Mesenchymal stem cell (in vitro differentiated cells and primary cell): ENCODE data around the gene IFITM10.

Experiments
- DNase-seq: peaks from one replicate; pipeline ENCODE4 v3.0.0-alpha.2; 2013
- H2AFZ ChIP-seq: one replicate; pipeline ENCODE4 v1.6.1; 2013; ENCODE audit warnings: low read depth, mild to moderate bottlenecking, control low read depth, inconsistent platforms, low read length, moderate library complexity
- H2AK5ac ChIP-seq: 2 replicates; pipeline ENCODE4 v1.6.1; 2013; ENCODE audit warnings: low read length, moderate library complexity, mild to moderate bottlenecking, inconsistent platforms; ENCODE audit not compliant: severe bottlenecking
- H2BK120ac ChIP-seq: one replicate; pipeline ENCODE4 v1.6.1; 2013; ENCODE audit warnings: low read depth, mild to moderate bottlenecking, inconsistent platforms, low read length, moderate library complexity
- H2BK12ac ChIP-seq, 2 experiments: one replicate each; pipeline ENCODE4 v1.6.1; 2013; ENCODE audit warnings: inconsistent platforms in 2 of 2, low read length in 2 of 2, mild to moderate bottlenecking in 2 of 2, moderate library complexity in 2 of 2, control low read depth in 1 of 2
- H2BK15ac ChIP-seq: one replicate; pipeline ENCODE4 v1.6.1; 2013; ENCODE audit warnings: mild to moderate bottlenecking, low read depth, inconsistent platforms; ENCODE audit not compliant: poor library complexity, severe bottlenecking
- H2BK5ac ChIP-seq: 2 replicates; pipeline ENCODE4 v1.6.1; 2013; ENCODE audit warnings: low read depth, mild to moderate bottlenecking, low read length, control low read depth, inconsistent platforms; ENCODE audit not compliant: poor library complexity, severe bottlenecking
- H3K14ac ChIP-seq, 2 experiments: one replicate each; pipeline ENCODE4 v1.6.1; 2013; ENCODE audit warnings: inconsistent platforms in 2 of 2, low read length in 2 of 2, control low read depth in 1 of 2, mild to moderate bottlenecking in 1 of 2, moderate library complexity in 1 of 2
- H3K18ac ChIP-seq, 2 experiments: one replicate each; pipeline ENCODE4 v1.6.1; 2013; ENCODE audit warnings: inconsistent platforms in 2 of 2, low read length in 2 of 2, control low read depth in 1 of 2, low read depth in 1 of 2, mild to moderate bottlenecking in 1 of 2
- H3K23ac ChIP-seq, 2 experiments: one replicate each; pipeline ENCODE4 v1.6.1; 2013; ENCODE audit warnings: inconsistent platforms in 2 of 2, low read length in 2 of 2, mild to moderate bottlenecking in 2 of 2, moderate library complexity in 2 of 2, control low read depth in 1 of 2
- H3K27ac ChIP-seq: 2 replicates; pipeline ENCODE4 v1.5.1; 2013; ENCODE audit warnings: mild to moderate bottlenecking, moderate library complexity, low read length, control low read depth, inconsistent platforms; ENCODE audit not compliant: poor library complexity, severe bottlenecking
- H3K27me3 ChIP-seq, 2 experiments: 2 replicates each; pipeline versions ENCODE4 v1.6.1 to v1.7.0; 2013; ENCODE audit warnings: low read length in 2 of 2, mild to moderate bottlenecking in 2 of 2, moderate library complexity in 2 of 2, control low read depth in 1 of 2, inconsistent platforms in 1 of 2; ENCODE audit not compliant: control insufficient read depth in 1 of 2, insufficient read depth in 1 of 2
- H3K36me3 ChIP-seq, 2 experiments: 2 replicates each; pipeline versions ENCODE4 v1.6.1 to v1.7.0; 2013; ENCODE audit warnings: low read length in 2 of 2, control low read depth in 1 of 2, inconsistent platforms in 1 of 2, low read depth in 1 of 2, mild to moderate bottlenecking in 1 of 2; ENCODE audit not compliant: insufficient read depth in 2 of 2, control insufficient read depth in 1 of 2
- H3K4ac ChIP-seq, 2 experiments: one replicate each; pipeline ENCODE4 v1.6.1; 2013; ENCODE audit warnings: inconsistent platforms in 2 of 2, low read length in 2 of 2, mild to moderate bottlenecking in 2 of 2, moderate library complexity in 2 of 2, control low read depth in 1 of 2, low read depth in 1 of 2
- H3K4me1 ChIP-seq: 2 replicates; pipeline ENCODE4 v1.6.1; 2013; ENCODE audit warnings: low read depth, low read length, control low read depth; ENCODE audit not compliant: control insufficient read depth, insufficient read depth
- H3K4me2 ChIP-seq: 2 replicates; pipeline ENCODE4 v1.6.1; 2013; ENCODE audit warnings: low read length, mild to moderate bottlenecking, inconsistent platforms; ENCODE audit not compliant: poor library complexity, severe bottlenecking
- H3K4me3 ChIP-seq, 2 experiments: 2 replicates each; pipeline versions ENCODE4 v1.5.1 to v1.7.0; 2013; ENCODE audit warnings: low read length in 2 of 2, mild to moderate bottlenecking in 2 of 2, control low read depth in 1 of 2, low read depth in 1 of 2; ENCODE audit not compliant: insufficient read depth in 1 of 2
- H3K79me1 ChIP-seq: replicated peaks from 2 replicates; pipeline ENCODE4 v1.6.1; 2013; ENCODE audit warnings: mild to moderate bottlenecking, control low read depth, low read length, inconsistent platforms; ENCODE audit not compliant: poor library complexity, severe bottlenecking
- H3K9ac ChIP-seq: 2 replicates; pipeline ENCODE4 v1.7.0; 2013; ENCODE audit warnings: mild to moderate bottlenecking, low read length, moderate library complexity
- H3K9me3 ChIP-seq: 2 replicates; pipeline ENCODE4 v1.7.0; 2013; ENCODE audit warnings: mild to moderate bottlenecking, low read length; ENCODE audit not compliant: control insufficient read depth
- H4K8ac ChIP-seq: one replicate; pipeline ENCODE4 v1.6.1; 2013; ENCODE audit warnings: inconsistent platforms, mild to moderate bottlenecking, low read length, moderate library complexity
- H4K91ac ChIP-seq: one replicate; pipeline ENCODE4 v1.6.1; 2013; ENCODE audit warnings: mild to moderate bottlenecking, low read length, inconsistent platforms
- WGBS: methylation state at CpG from one replicate; pipeline ENCODE4 v1.1.7; 2013; ENCODE audit warnings: mixed read lengths; 5-methylcytosine and 5-hydroxymethylcytosine counted together

Gene IFITM10

GRCh38 chr11:1731451-1732059 lies 18.8 kb downstream of the IFITM10 start:
- Histone ChIP-seq H3K18ac (no peak overlapping the region), H3K14ac (peak overlapping the region in 1 of 2 experiments; percentile 12), H2BK15ac (no peak overlapping the region), H4K91ac (no peak overlapping the region), H3K4me3 (no peak overlapping the region), H3K27ac (no peak overlapping the region), H3K36me3 (no peaks in the 10 kb centered on the region), H3K4me1 (no peaks in the 10 kb centered on the region), H3K23ac (no peak overlapping the region), H4K8ac (no peak overlapping the region), H3K9ac (no peak overlapping the region), H2BK5ac (no peak overlapping the region), H3K4ac (no peak overlapping the region), H2BK12ac (no peak overlapping the region), H2AFZ (no peak overlapping the region), H3K79me1 (no peaks in the 10 kb centered on the region), H3K4me2 (no peak overlapping the region), H3K27me3 (peaks cover 68 to 95% of the 10 kb centered on the region in 2 experiments), H2BK120ac (no peak overlapping the region), H2AK5ac (no peak overlapping the region), H3K9me3 (peaks cover 9% of the 10 kb centered on the region)
- DNase-seq: no peak
- 81% methylated on average over 5 of the region's 5 CpGs for WGBS

- H3K9me3 ChIP-seq: no peaks in the 10 kb centered on the region
- H3K79me1 ChIP-seq: no peaks in the 10 kb centered on the region
- H3K4me3 ChIP-seq: no peak overlapping the region
- H2BK5ac ChIP-seq: no peak overlapping the region
- no peak overlapping the region for H3K14ac ChIP-seq
- no peak overlapping the region for H2BK12ac ChIP-seq
- no peak overlapping the region for H2BK120ac ChIP-seq
- H3K18ac ChIP-seq: no peak overlapping the region
- H3K9ac ChIP-seq: no peak overlapping the region
- no peak overlapping the region for H3K23ac ChIP-seq
- no peak for DNase-seq
- peaks cover 61 to 89% of the 10 kb centered on the region in 2 experiments for H3K27me3 ChIP-seq
- no peak overlapping the region for H4K91ac ChIP-seq
- no peak overlapping the region for H4K8ac ChIP-seq
- no peak overlapping the region for H3K27ac ChIP-seq
- no peaks in the 10 kb centered on the region for H3K4me1 ChIP-seq
- H2AFZ ChIP-seq: no peak overlapping the region
- H3K4me2 ChIP-seq: no peak overlapping the region
- 85% methylated on average over 6 of the region's 11 CpGs for WGBS
- no peaks in the 10 kb centered on the region for H3K36me3 ChIP-seq
- H3K4ac ChIP-seq: no peak overlapping the region
- no peak overlapping the region for H2BK15ac ChIP-seq
- no peak overlapping the region for H2AK5ac ChIP-seq
Observed at GRCh38 chr11:1730059-1730629, 20.3 kb downstream of the IFITM10 start.

GRCh38 chr11:1729692-1730011 lies 20.7 kb downstream of the IFITM10 start:
- no peak overlapping the region for H3K4me3 ChIP-seq
- no peak overlapping the region for H2BK120ac ChIP-seq
- H2BK15ac ChIP-seq: no peak overlapping the region
- no peak overlapping the region for H4K8ac ChIP-seq
- peaks cover 56 to 88% of the 10 kb centered on the region in 2 experiments for H3K27me3 ChIP-seq
- no peak for DNase-seq
- no peak overlapping the region for H2AK5ac ChIP-seq
- no peak overlapping the region for H2AFZ ChIP-seq
- H3K4me1 ChIP-seq: no peaks in the 10 kb centered on the region
- WGBS: 82% methylated on average over 9 of the region's 9 CpGs
- no peak overlapping the region for H4K91ac ChIP-seq
- no peak overlapping the region for H3K18ac ChIP-seq
- H2BK12ac ChIP-seq: no peak overlapping the region
- H3K4me2 ChIP-seq: no peak overlapping the region
- H3K9ac ChIP-seq: no peak overlapping the region
- H3K9me3 ChIP-seq: no peaks in the 10 kb centered on the region
- H3K23ac ChIP-seq: no peak overlapping the region
- no peak overlapping the region for H3K4ac ChIP-seq
- no peaks in the 10 kb centered on the region for H3K79me1 ChIP-seq
- H3K36me3 ChIP-seq: no peaks in the 10 kb centered on the region
- no peak overlapping the region for H3K14ac ChIP-seq
- H2BK5ac ChIP-seq: no peak overlapping the region
- H3K27ac ChIP-seq: no peak overlapping the region

GRCh38 chr11:1728931-1729691 lies 21.3 kb downstream of the IFITM10 start:
- H2BK120ac ChIP-seq: no peak overlapping the region
- no peak overlapping the region for H4K8ac ChIP-seq
- H2AFZ ChIP-seq: no peak overlapping the region
- no peak overlapping the region for H2BK15ac ChIP-seq
- no peak overlapping the region for H2AK5ac ChIP-seq
- no peak overlapping the region for H4K91ac ChIP-seq
- WGBS: 92% methylated on average over 21 of the region's 25 CpGs
- H3K4me2 ChIP-seq: no peak overlapping the region
- no peaks in the 10 kb centered on the region for H3K4me1 ChIP-seq
- no peaks in the 10 kb centered on the region for H3K79me1 ChIP-seq
- no peak overlapping the region for H2BK5ac ChIP-seq
- H3K4ac ChIP-seq: no peak overlapping the region
- H3K18ac ChIP-seq: no peak overlapping the region
- no peak for DNase-seq
- no peak overlapping the region for H3K4me3 ChIP-seq
- no peak overlapping the region for H3K23ac ChIP-seq
- H3K27me3 ChIP-seq: peaks cover 50 to 84% of the 10 kb centered on the region in 2 experiments
- no peaks in the 10 kb centered on the region for H3K9me3 ChIP-seq
- H3K14ac ChIP-seq: no peak overlapping the region
- no peaks in the 10 kb centered on the region for H3K36me3 ChIP-seq
- no peak overlapping the region for H3K9ac ChIP-seq
- no peak overlapping the region for H3K27ac ChIP-seq
- no peak overlapping the region for H2BK12ac ChIP-seq
